Measurements from ENCODE around the gene CUBN.

CUBN gene

GRCh38 chr10:16792675-16793074 lies 336.9 kb downstream of the CUBN start:
- no peaks in the 10 kb centered on the region for H3K27me3 ChIP-seq (ENCODE audit: insufficient read depth, poor library complexity, severe bottlenecking)
- H3K4me3 ChIP-seq (replicated peaks; ENCODE audit: insufficient read depth, low read length), result no peak overlapping the region
- no peak for DNase-seq (ENCODE audit: low read depth in 1 of 2, low spot score in 1 of 2)
- TF ChIP-seq CTCF (IDR thresholded peaks at IDR 0.05; ENCODE audit: insufficient read depth, low read length), result no peak
- TF ChIP-seq GABPA (IDR thresholded peaks at IDR 0.05; ENCODE audit: low read depth), result no peak
- TF ChIP-seq REST (IDR thresholded peaks at IDR 0.05; ENCODE audit: insufficient replicate concordance, low read depth), result no peak
- TF ChIP-seq SPI1 (IDR thresholded peaks at IDR 0.05; ENCODE audit: borderline replicate concordance, low read depth), result no peak
- no peak for TF ChIP-seq POLR2AphosphoS5 (IDR thresholded peaks at IDR 0.05; ENCODE audit: low read depth)
- no peak overlapping the region for H3K27ac ChIP-seq (replicated peaks)

DNA sequence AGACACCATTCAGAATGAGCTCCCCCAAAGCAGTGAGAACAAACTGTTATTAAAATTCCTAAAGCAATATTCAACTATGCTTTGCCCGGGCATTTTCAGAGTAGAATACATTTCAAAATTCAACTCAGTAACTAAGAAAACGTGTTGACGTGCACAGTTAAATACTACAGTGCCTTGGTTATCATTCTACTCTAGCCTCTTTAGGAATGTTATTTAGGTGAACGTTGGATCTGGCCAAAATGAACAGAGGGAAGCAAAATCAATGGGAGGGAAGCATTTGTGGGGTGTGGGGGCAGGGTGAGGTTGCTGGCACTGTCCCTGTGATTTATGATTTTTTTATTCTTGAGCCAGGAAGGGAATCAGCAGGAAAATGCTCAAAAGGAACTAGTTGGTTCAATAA lies 339.8 kb downstream of the CUBN start:
- no peaks in the 10 kb centered on the region for H3K27me3 ChIP-seq (ENCODE audit: insufficient read depth, poor library complexity, severe bottlenecking)
- DNase-seq (ENCODE audit: low read depth in 1 of 2, low spot score in 1 of 2), result no peak
- no peak overlapping the region for H3K4me3 ChIP-seq (replicated peaks; ENCODE audit: insufficient read depth, low read length)
- H3K27ac ChIP-seq (replicated peaks), result no peak overlapping the region
- TF ChIP-seq CTCF (IDR thresholded peaks at IDR 0.05; ENCODE audit: insufficient read depth, low read length) (no peak), POLR2AphosphoS5 (IDR thresholded peaks at IDR 0.05; ENCODE audit: low read depth) (no peak), SPI1 (IDR thresholded peaks at IDR 0.05; ENCODE audit: borderline replicate concordance, low read depth) (no peak), GABPA (IDR thresholded peaks at IDR 0.05; ENCODE audit: low read depth) (no peak), REST (IDR thresholded peaks at IDR 0.05; ENCODE audit: insufficient replicate concordance, low read depth) (no peak)

DNA sequence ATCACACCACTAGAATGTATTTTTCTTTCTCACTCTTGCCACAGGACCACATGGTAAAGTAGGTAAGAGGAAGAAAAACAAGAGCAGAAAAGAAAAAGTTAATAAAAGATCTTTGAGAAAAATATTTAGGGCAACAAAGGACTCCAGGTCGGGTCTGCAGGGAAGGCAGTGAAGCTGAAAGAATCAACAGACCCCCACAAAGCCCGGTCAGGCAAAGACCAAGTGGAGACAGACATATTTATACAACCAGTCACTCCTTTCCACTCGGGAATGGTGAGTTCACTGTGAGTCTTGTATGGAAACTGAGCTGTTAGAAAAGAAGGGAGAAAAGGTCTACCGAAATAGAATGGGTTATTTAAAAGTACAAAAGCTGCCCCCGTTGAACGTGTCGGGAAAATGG lies 340.4 kb downstream of the CUBN start:
- Histone ChIP-seq H3K27ac (replicated peaks) (no peak overlapping the region), H3K4me3 (replicated peaks; ENCODE audit: insufficient read depth, low read length) (no peak overlapping the region), H3K27me3 (ENCODE audit: insufficient read depth, poor library complexity, severe bottlenecking) (no peaks in the 10 kb centered on the region)
- DNase-seq (ENCODE audit: low read depth in 1 of 2, low spot score in 1 of 2), result no peak
- TF ChIP-seq GABPA (IDR thresholded peaks at IDR 0.05; ENCODE audit: low read depth), result no peak
- no peak for TF ChIP-seq SPI1 (IDR thresholded peaks at IDR 0.05; ENCODE audit: borderline replicate concordance, low read depth)

- Histone ChIP-seq H3K4me3 (replicated peaks; ENCODE audit: insufficient read depth, low read length) (no peak overlapping the region), H3K27me3 (ENCODE audit: insufficient read depth, poor library complexity, severe bottlenecking) (no peaks in the 10 kb centered on the region), H3K27ac (replicated peaks) (no peak overlapping the region)
- TF ChIP-seq POLR2AphosphoS5 (IDR thresholded peaks at IDR 0.05; ENCODE audit: low read depth), result no peak
- TF ChIP-seq GABPA (IDR thresholded peaks at IDR 0.05; ENCODE audit: low read depth), result no peak
- TF ChIP-seq REST (IDR thresholded peaks at IDR 0.05; ENCODE audit: insufficient replicate concordance, low read depth), result no peak
- no peak for TF ChIP-seq SPI1 (IDR thresholded peaks at IDR 0.05; ENCODE audit: borderline replicate concordance, low read depth)
- TF ChIP-seq CTCF (IDR thresholded peaks at IDR 0.05; ENCODE audit: insufficient read depth, low read length), result no peak
- no peak for DNase-seq (ENCODE audit: low read depth in 1 of 2, low spot score in 1 of 2)
Measured at GRCh38 chr10:16788778-16789177, 340.8 kb downstream of the CUBN start.
